DMS 273 treated with DMSO at 0.1 percent for 48 hours (cell line): ENCODE measurements around the gene VPS54.

Experiments used
- DNase-seq: peaks from one replicate; lab custom pipeline; 2025; lab: John Stamatoyannopoulos, UW

Gene VPS54

GRCh38 chr2:63902149-63902548 is 117.1 kb downstream of the VPS54 start:
- no peak for DNase-seq

GRCh38 chr2:63899639-63900038 is 119.6 kb downstream of the VPS54 start:
- no peak for DNase-seq

- no peak for DNase-seq
These were observed 120.4 kb downstream of the VPS54 start for GRCh38 chr2:63898839-63899238.

GRCh38 chr2:63894167-63894566 is 125.1 kb downstream of the VPS54 start:
- DNase-seq = no peak

- DNase-seq = no peak
These were observed 126.1 kb downstream of the VPS54 start for GRCh38 chr2:63893163-63893562.

GRCh38 chr2:63891488-63892030 is 127.7 kb downstream of the VPS54 start:
- DNase-seq = no peak

- DNase-seq = no peak
These were observed 128.6 kb downstream of the VPS54 start for GRCh38 chr2:63890678-63891077.

GRCh38 chr2:63888490-63889402 is 130.5 kb downstream of the VPS54 start:
- peak; percentile 2 for DNase-seq

GRCh38 chr2:63888053-63888452 is 131.2 kb downstream of the VPS54 start:
- no peak for DNase-seq

GRCh38 chr2:63886445-63886844 is 132.8 kb downstream of the VPS54 start:
- no peak for DNase-seq

- DNase-seq = no peak
These were observed 136.7 kb downstream of the VPS54 start for GRCh38 chr2:63882395-63883105.

- no peak for DNase-seq
These were observed 138.0 kb downstream of the VPS54 start for GRCh38 chr2:63881205-63881604.

- DNase-seq = no peak
These were observed 138.6 kb downstream of the VPS54 start for GRCh38 chr2:63880625-63881024.

- no peak for DNase-seq
These were observed 139.3 kb downstream of the VPS54 start for GRCh38 chr2:63879876-63880433.

- DNase-seq = no peak
These were observed 140.7 kb downstream of the VPS54 start for GRCh38 chr2:63878486-63878885.

GRCh38 chr2:63876311-63876710 is 142.9 kb downstream of the VPS54 start:
- no peak for DNase-seq

- no peak for DNase-seq
These were observed 143.5 kb downstream of the VPS54 start for GRCh38 chr2:63875559-63876245.

GRCh38 chr2:63875131-63875527 is 144.1 kb downstream of the VPS54 start:
- DNase-seq = no peak

GRCh38 chr2:63874204-63875130 is 144.8 kb downstream of the VPS54 start:
- no peak for DNase-seq

- no peak for DNase-seq
These were observed 146.5 kb downstream of the VPS54 start for GRCh38 chr2:63872571-63873328.
